Activated CD8-positive, alpha-beta memory T cell treated with anti-CD3 and anti-CD28 coated beads for 48 hours (primary cell): ENCODE data around the gene CABLES2.

Source experiments
- DNase-seq, 3 experiments: peaks; one replicate each; pipeline ENCODE4 v3.0.0-alpha.2; 2020; ENCODE audit warnings: low read depth in 2 of 3, low spot score in 2 of 3

CABLES2 gene

GRCh38 chr20:62372042-62372993, 34.8 kb downstream of the CABLES2 start:
- DNase-seq, result no peak

GRCh38 chr20:62371588-62372041, 35.5 kb downstream of the CABLES2 start:
- DNase-seq, result no peak

- no peak for DNase-seq
Measured at GRCh38 chr20:62370807-62371587, 36.1 kb downstream of the CABLES2 start.

DNA sequence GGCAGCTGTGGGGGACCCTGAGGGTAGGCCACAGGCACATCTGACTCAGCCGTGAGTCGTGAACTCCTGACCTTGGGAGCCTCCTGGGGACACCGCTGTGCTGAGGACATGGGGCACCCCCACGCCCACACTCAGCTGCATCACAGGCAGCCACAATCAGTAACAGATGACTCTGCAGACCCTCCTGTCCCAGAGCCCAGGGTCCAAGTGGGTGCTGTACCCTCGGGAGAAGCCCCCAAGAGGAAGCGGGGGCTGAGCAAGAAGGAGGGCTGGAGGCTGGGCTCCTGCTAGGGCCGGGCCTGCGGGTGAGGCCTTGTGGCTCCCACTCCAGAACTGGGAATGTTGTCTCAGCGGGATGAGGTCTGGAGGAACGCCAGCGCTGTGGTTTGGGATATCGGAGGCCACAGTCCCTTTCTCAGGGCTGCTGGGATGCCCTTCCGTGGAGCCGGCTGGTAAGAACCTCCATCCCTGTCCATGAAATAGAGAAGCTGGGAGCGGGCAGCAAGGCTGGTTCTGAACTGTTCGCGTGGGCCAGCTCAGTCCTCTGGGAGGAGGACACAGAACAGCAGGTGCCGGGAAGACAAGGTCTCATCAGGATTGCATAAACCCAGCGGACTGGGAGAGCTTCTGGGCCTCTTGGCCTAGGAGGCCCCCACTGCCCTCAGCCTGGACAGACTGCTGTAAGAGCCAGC, 36.8 kb downstream of the CABLES2 start:
- no peak for DNase-seq

GRCh38 chr20:62369815-62370114, 37.3 kb downstream of the CABLES2 start:
- DNase-seq, result no peak

DNA sequence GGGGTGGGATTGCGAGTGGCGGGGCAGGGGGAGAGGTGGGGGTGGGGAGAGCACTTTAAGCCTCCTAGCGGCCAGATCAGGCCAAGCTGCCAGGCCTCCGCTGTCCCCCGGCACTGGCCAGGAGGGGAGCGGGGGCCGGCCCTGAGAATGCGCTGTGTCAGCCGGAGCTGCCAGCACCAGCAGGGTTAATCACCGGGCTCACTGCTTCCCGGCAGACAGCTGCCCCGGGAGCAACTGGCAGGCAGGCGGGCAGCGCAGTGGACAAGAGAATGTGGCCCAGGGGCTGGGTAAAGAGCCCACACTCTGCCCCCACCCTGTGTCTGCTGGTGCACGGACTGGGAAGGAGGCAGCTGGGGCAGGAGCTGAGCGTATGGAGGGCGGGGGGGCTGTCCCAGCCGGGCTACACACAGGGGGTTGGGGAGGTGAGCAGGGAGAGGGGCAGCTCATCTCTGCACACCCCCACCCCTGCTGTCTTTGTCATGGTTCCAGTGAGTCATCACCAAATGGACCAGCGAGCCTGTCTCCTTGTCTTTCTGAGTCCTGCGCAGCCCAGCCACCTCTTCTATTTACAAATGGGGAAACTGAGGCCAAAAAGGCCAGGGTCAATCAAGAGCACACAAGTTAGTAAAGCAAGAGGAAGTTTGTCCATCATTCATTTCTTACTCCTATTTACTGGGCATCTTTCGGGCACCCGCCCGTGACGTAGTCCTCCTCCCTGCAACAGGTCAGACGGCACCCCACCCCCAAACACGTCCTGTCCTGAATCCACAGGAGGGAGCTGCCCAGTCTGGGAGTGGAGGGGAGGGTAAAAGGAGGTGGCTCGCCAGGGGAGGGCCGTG, 37.9 kb downstream of the CABLES2 start:
- DNase-seq, result no peak

DNA sequence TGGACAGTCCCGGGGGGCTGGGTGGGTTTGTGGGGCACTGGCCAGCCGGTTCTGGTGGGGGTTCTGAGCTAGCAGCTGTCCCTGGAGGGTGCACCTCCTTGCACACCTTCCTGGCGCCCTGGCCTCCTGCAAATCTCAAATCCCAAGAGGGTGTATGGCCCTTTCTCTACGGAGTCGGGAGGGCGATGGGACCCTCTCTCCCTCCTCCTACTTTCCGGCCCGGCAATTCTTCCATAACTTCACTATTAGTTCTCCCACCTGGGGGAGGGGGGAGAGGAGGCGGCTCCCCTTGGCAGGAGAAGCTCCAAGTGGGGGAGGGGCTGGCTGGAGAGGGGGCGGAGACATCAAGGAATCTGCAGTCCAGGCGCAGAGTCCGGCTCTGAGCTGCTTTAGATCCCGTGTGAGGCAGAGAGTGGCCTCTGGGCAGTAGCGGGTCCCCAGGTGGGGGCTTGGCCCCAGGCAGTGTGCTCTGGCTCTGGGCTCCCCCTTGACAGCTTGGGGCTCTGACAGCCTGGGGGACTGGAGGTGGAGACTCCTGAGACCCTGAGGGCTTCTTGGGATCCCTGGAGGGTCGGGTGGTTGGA, 38.6 kb downstream of the CABLES2 start:
- DNase-seq, result no peak

- DNase-seq, result no peak
Measured at GRCh38 chr20:62367633-62368391, 39.3 kb downstream of the CABLES2 start.

DNA sequence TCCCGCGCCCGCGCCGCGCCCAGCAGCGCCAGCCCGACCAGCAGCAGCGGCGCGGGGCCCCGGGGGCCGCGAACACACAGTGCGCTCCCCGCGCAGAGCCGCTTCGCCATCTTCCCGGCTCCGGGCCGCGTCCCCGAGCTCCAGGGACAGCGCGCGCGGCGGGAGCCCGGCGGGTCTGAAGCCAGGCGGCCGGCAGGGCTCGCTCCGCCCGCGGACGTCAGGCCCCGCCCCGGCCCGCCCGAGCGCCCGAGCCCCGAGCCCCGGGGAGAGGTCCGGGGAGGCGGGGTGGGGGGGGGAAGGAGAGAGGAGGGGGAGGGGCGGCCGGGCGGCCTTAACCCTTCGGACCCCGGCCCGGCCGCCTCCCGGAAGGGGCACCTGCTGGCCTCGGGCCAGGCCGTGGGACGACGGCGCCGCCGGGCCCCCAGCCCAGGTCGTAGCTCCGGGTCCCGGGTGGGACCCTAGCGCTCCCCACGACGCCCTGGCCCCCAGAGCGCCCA, 39.9 kb downstream of the CABLES2 start, which contains the start of gene LAMA5:
Gene LAMA5 (minus strand): TSS at position 177 of the 497 bp plus-strand sequence. CDS start 67 bp downstream, at position 110.
- DNase-seq, result no peak

- no peak for DNase-seq
Measured at GRCh38 chr20:62366370-62367135, 40.5 kb downstream of the CABLES2 start.

- no peak for DNase-seq
Measured at GRCh38 chr20:62365814-62366369, 41.2 kb downstream of the CABLES2 start.

GRCh38 chr20:62364911-62365736, 42.0 kb downstream of the CABLES2 start:
- DNase-seq, result no peak

DNA sequence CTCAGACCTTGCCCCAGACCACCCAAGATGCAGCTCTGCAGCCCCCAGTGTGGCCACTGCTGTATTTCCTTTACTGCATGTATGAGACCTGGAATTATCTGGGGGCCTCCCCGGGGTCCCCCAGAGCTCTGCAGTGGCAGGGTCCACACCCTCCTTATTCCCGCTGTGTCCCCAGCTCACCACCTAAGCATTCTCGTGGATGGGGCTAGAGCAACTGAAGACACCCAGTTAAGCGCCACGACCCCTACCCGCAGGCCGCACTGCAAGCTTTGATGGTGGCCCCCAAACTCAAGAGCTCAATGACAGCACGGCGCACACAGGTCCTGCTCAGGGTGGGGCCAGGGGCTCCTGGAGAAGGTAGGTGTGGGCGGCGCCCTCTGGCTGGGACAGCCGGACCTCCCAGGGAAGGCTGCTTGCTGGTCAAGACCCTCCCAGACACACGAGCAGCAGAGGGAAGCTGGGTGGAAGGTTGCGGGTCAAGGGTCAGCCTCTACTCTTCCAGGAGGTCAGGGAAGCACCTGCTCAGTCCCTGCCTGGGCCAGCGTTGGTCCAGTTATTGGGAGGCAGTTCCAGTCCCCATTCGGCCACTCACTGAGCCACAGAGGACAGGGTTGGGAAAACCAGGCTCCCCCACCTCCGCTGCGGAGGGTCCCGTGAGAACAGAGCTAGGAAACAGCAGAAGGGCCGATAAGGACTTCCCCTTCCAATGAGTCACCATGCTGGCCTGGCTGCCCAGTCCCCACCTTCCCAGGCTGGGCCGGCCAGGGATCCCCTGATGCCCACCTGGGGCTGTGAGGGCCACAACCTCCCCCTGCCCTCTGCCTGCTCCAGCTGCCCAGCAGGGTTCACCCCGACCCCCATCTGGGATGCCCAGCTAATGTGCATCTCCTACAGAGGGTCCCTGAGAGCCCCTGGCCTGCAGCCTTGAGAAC, 42.9 kb downstream of the CABLES2 start:
- DNase-seq, result no peak

- DNase-seq, result no peak
Measured at GRCh38 chr20:62362991-62363919, 43.8 kb downstream of the CABLES2 start.

DNA sequence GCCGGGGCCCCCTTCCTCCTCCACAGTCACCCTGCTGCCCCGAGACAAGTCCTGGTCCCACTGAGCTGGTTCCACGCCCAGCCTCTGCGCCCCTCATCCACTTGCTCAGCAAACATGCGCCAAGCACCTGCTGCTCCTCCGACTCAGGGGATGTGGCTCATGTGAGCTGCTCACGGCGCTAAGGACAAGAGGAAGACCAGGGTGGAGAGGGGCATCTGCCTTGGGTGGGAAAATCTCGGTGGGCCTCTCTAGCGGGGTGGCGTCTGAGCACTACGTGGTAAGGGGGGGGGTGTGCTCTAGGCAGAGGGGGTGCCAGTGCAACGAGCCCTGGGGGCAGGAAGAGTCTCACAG, 44.5 kb downstream of the CABLES2 start:
- no peak for DNase-seq
